ENCODE measurements around the gene IGF2R.
A peak's percentile ranks its signal among the peaks of the same experiment; 100 is the strongest.

IGF2R gene

DNA sequence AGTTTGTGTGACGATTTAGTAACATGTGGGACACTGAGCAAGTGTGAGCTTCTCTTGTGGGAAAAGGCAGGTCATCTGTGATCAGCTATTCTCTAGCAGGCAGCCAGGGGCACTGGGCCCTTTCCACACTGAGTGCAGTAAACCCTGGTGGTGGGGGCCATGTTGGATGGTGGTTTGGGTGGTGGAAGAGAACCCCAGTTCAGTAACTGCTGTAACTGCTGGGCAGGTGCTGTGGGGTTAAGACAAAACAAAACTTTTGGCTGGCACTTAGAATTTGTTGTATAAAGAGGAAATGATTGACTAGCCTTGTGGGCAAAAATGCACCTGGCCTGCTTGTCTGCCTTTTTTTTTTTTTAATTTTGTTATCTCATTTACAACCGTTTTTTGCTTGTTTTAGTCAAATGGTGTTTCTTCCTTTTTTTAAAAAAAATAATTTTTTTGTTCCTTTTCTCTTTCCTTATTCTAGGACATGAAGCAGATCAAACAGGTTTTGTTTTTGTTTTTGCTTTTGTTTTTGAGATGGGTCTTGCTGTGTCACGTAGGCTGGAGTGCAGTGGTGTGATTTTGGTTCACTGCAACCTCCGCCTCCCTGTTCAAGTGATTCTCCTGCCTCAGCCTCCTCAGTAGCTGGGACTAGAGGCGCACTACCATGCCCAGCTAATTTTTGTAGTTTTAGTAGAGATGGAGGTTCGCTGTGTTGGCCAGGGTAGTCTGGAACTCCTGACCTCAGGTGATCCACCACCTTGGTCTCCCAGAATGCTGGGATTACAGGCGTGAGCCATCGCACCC lies 59.8 kb downstream of the IGF2R start:
- DNase-seq, result no peak

DNA sequence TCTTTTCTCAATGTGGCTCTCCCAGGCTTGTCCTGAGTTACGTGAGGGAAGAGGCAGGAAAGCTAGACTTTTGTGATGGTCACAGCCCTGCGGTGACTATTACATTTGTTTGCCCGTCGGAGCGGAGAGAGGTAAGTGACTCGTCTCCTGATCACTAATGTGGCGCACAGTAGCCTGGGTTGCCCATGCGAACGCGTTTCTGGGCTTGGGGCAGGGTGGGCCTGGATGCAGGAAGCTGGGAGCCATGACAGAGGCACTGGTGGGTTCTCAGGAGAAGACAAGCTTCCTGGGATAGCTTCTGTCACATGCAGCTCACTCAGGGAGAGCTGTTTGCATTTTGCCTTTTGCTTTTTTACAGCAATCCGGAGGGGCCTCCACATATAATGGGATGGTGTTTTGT lies 60.6 kb downstream of the IGF2R start:
- DNase-seq, result no peak

DNA sequence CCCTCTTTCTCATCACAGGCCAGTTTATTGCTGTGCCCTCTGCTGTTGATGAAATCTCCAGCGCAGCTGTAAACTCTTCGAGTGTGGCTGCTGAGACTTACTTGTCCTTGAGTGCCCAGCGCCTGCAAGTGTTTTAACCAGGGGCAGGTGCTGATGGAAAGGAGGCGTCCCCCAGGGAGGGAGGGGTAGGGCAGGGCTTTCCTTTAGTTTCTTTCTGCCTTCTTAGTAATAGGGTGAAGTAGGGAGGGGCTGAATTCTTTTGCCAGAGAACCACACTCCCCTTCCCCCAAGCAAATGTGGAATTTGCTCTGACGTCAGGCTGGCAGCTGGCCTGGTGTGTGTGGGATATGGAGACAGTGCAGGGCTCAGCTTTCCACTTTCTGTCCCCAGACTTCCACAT lies 61.2 kb downstream of the IGF2R start:
- peak; percentile 86 for DNase-seq

DNA sequence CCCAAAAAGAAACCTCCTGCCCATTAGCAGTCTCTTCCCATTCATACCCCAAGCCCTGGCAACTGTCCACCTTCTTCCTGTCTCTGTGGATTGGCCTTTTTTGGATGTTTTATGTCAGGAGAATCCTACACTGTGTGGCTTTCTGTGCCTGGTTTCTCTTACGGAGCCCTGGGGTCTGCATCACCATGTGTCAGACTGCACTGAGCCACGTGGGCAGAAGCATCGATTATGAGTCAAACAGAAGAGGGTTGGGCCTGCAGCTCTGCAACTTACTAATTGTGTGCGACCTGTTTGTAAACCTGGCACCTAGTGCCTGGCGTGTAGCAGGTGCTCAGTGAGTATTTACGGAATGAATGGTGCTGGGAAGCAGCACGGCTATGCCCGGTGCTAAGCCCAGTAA lies 62.6 kb downstream of the IGF2R start:
- no peak for DNase-seq

DNA sequence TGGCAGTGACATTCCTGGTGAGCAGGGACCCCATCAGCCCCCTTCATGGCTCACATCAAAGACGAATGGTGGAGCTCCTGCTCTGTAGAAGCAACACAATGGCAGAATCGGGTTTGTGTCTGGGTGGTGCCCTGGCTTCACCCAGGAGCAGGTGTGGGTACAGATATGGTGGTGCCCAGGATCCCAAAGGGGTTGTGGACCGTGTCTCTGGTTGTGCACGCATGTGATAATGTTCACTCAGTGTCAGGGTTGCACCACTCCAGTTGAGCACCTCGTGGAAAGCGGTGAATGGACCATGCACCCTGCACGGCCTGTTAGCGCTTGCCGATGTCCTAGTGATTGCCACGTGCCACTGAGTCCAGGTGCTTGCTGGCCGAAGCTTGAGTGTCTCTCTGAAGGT lies 63.0 kb downstream of the IGF2R start:
- no peak for DNase-seq

DNA sequence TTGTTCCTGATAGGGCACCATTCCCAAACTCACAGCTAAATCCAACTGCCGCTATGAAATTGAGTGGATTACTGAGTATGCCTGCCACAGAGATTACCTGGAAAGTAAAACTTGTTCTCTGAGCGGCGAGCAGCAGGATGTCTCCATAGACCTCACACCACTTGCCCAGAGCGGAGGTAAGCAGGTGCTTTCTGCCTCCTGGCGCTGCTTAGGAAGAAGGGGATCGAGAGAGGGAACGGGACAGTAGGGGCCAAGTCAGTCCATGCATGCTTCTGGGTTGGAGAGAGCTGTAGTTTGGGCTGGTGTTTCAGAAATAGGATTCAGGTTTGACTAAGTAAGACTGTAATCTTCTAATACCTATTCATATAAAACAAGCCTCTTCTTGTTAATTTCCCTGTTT lies 63.7 kb downstream of the IGF2R start:
- DNase-seq, result no peak

DNA sequence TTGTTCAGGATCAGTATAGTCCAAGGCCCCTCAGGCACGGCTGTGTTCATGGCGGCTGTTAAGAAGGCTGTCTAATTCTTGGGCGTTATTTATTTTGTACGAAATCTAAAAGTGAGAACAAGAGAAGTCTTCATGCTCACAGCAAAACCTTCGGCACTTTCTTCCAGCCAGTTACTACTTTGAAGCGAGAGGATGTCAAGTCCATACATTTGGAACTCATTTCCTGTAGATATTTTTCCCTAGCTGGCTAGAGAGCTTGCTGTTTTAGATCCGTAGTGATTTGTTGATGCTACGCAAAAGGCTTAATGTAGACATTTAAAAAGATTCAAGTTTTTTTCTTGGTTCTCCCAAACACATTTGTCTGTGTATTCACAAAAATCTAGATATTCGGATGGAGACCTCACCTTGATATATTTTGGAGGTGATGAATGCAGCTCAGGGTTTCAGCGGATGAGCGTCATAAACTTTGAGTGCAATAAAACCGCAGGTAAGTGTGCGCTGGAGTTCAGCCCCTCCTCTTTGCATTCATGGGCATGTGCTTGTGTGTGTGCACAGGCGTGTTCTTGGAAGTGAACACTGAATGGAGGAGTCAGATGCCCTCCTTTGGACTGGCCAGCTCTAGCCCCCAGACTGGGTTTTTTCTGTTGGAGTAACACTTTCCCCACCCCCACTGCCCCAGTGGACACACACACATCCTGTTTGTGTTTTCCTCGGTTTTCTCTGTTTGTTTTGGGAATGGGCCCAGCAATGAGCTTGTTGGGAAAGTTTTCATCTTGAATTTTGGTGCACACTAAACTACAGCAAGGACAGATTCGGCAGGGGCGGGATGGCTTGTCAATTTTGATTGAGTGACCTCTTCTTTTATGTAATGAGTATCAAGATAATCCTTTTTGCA lies 65.4 kb downstream of the IGF2R start:
- no peak for DNase-seq

DNA sequence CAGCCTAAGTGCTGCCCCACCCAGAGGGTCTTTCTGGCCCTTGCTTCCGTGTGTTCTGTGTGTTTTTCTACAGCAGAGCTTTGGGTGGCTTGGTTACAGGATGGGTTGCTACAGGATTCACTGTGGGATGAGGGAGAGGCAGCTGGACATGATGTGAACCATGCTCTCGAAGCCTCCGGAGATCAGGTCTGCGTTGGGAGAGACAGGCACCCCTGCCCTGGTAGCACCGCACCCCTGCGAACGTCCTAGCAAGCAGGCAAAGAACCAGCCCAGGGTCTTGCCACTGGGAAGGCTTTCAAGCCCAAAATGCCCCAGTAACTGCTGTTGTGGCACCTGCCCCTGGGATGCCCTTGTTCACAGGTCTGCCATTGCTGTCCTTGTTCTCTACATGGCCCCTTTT lies 66.4 kb downstream of the IGF2R start:
- DNase-seq, result no peak

DNA sequence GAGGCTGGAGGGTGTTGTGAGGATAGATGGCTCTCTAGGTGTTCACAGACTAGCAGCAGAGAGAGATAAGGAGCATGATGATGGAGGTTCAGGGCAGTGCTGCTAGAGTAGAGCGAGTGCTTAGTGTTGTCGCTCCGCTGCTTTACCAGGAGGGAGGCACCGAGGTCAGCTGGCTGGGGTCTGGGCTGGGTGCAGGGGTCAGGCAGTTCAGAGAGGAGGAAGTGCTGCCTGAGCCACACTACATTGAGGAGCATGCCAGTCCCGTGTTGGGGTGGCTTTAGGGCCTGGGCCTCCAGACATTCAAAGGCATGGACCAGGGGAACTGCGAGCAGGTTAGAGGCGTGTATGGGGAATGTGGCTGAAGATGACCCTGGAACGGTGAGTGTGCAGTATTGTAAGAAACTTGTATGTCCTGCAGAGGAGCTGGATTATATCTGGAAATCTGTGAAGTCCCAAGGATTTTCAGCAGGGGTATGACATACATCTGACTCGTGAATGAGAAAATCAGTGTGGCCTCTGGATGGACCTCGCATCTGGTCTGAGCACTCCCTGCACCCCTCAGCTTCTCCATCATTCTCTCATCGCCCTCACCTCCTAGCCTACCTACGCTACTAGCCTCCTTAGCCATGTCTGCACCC lies 66.9 kb downstream of the IGF2R start:
- DNase-seq, result no peak

DNA sequence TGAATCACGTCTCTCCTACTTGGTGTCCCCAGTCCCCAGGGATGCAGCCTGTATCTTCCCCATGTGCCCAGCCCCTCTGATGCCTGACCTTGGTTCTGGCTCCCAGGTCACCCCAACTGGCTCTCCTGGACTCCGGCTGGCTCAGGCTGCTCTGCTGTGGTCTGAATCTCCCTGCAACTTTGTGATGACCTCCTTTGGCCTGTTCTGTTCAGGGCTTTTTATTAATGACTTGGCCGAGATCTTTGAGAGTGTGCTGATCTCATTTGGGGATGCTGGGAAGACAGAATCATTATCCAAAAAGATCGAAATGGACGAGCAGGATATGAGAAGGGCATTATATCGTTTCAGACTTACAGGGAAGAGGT lies 67.4 kb downstream of the IGF2R start:
- DNase-seq, result no peak

DNA sequence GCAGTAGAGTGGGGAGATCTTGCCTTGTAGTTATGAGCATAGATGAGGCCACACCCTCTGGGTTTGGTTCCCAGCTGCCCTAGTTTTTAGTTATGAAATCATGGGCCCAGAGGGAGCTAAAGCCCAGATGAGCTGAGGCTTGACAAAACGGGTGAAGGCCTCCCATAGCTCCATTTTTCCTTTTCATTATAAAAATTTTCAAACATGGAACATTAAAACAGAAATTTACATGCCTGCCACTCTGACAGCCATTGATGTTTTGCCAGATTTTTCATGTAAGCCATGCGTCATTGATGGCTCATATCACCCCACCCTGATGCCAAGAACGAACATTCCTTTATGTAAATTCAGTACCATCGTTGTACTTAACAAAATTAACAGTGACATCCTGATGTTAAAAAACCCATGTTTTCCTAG lies 67.9 kb downstream of the IGF2R start:
- DNase-seq, result no peak

DNA sequence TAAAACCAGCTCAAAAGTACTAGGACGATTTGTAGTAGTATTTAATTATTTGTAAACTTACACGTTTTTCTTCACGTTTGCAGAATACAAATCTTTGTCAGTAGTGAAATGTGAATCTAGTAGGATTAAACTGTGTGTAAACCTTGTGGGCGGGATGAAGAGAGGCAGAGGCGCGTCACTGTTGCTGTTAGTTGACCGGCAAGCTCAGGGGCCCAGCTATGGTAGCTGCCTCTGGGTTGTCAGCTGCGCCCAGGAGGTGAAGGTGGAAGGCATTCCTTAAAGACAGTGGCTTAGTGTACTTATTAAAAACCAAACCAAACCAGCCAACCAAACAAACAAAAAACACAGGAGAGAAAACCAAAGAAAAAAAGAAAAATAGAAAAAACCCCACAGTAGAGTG lies 69.6 kb downstream of the IGF2R start:
- DNase-seq, result no peak

DNA sequence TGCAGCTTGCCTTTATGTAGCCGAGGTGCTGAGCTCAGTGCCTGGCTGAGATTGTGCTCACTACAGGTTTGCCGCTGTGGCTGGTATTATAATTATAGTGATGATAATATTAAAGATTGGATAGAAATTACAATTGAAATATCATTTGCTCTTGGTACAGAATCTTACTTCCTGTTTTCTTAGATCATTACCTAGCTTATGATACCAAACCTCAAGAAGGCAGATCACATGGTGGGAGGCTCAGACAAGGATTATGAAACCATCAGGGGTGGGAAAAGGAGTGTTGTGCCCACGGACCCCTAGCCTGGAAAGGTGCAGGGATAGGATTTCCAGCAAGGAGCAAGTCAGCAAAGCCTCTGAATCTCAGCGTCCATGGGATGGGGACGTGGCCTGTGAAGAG lies 70.6 kb downstream of the IGF2R start:
- DNase-seq, result no peak

DNA sequence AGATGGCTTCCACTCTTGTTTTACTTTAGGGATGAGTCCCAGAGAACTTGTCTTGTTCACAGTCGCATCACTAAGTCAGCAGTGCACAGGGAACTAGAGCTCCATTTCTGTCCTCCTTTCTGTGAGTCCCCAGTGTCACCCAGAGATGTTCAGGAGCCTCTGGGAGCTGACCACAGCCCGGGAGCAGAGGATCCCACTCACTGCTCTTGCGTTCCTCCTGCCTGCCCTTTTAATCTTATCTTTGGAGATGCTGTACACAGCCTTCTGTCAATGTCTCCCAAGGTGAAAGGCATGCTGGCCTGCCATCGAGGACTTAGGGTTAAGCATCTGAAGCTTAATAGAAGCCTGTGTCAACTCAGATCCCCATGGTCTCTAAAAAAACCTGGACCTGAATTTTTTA lies 71.2 kb downstream of the IGF2R start:
- DNase-seq, result no peak

DNA sequence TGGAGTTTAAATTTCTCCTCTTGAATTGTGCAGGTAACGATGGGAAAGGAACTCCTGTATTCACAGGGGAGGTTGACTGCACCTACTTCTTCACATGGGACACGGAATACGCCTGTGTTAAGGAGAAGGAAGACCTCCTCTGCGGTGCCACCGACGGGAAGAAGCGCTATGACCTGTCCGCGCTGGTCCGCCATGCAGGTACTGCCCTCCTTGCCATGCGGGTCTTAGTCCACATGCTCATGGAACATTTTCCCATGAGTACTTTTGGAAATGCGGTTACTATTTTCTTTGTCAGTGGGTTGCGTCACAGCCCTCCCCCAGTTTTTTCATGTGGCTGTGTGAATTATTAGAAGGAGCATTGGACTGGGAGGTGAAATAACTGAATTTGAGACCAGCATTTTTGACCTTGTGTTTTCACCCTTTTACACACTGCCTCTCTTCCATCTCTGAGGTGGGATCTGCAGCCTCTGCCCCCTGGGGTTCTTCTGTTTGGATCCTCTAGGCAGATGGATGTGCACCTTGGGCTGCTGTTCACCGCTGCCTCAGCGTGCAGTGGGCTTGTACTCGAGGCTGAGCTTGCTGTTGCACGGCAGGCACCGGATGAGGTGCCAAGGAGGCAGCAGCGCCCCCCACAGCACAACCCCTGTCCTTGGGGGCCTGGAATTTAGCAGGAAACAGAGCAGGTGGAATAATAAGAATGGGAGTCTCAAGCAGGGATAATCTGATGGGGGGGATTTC lies 71.8 kb downstream of the IGF2R start:
- DNase-seq, result no peak

DNA sequence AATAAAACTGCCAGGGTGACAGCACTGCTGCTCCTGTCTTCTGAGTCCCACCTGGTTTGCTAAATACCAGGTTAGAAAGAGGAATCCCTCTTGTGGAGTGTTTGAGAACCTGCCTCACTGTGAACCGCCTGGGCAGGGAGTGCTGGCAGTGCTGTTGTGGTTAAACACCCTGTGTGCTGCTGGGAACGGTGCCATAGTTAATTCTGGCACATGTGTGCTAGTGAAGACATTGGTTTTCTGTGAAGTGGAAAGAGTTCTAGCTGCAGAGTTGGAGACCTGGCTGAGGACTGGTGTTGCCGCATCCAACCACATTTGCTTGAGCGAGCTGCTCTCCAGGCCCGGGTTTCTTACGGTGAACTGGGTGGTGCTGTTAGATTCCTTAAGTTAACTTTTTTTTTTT lies 72.7 kb downstream of the IGF2R start:
- DNase-seq, result no peak

DNA sequence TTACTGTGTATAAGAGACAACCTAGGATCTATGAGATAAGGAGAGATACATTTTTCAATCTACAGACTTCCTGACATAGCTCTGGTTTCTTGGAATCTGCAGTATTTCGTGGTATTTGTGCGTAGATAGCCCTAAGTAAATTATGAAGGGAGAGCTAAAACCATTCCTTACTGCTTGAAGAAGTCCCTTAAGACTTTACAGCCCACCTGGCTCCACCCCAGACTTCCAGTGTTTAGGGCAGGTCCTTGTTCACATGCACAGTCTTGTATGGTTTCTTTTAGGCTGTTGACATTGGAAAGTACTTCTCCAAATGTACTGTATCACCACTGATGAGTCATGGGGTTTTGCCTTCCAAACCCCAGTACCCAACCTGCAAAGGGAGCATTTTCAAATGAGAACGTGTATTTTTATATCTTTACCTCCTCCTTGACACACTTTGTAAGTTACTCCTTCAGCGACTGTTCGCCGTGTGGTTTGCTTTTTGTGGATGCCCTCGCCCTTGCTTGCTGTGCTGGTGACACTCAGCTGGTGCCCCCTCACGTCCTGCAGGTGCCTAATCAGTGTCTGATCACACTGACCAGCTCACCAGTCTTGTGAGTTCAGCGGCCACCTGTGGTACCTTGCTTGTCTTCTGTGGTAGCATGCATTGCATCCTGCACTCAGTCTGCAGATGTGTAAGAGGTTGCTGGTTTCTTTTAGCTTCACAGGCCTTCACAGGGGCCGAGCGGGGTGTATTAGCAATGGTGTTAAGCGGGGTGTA lies 73.3 kb downstream of the IGF2R start:
- no peak for DNase-seq

DNA sequence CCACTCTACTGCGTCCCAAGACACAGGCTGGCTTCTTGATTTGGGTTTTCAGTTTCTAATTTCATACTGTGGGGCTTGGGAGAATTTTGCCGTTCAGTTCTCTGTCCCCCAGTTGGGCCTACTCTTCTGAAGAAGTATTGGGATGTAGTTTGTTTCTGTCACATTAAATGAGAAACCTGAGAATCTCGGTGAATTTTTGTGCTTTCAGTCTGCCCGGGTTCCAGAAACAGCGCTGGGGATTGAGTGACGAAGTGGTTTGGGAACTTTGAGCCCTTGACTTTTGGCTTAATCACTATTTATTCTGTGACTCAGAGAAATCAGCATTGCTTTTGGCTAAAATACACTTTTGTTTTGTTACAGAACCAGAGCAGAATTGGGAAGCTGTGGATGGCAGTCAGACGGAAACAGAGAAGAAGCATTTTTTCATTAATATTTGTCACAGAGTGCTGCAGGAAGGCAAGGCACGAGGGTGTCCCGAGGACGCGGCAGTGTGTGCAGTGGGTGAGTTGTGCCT lies 74.0 kb downstream of the IGF2R start:
- DNase-seq, result no peak

DNA sequence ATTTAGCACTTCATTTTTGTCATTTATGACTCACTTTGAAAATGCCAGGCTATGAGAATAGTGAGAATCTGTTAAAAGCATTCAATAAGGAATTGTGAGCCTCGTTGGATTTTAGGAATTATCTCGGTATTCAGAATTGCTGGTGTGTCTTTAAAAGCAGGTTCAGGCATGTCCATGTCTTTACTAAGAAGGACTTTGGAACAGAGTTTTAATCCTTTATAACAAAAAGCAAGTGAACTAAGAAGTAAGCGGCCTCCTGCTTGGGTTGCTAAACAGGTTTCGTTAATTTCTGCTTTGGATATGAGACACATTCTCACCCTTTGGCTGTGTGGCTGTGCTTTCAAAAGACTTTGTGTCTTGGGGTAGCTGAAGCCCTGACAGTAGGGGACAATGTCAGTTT lies 74.9 kb downstream of the IGF2R start:
- no peak for DNase-seq

DNA sequence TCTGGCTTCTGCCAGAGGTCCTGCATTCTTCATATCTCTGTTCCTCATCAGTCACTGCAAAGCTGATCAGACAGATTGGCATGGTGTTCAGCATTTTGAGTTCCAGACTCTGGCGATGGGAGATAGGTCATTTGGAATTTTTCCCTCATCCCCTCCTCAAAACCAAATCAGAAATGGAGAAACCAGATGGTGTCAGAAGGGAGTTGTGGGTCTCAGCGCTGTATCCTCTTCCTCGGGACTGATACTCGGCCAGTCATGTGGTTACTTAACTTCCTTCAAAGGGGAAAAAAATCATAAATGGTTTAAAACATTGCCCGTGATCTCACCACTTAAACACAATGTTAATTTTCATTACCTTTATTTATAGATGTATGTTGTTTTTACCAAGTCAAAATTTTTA lies 75.8 kb downstream of the IGF2R start:
- no peak for DNase-seq

DNA sequence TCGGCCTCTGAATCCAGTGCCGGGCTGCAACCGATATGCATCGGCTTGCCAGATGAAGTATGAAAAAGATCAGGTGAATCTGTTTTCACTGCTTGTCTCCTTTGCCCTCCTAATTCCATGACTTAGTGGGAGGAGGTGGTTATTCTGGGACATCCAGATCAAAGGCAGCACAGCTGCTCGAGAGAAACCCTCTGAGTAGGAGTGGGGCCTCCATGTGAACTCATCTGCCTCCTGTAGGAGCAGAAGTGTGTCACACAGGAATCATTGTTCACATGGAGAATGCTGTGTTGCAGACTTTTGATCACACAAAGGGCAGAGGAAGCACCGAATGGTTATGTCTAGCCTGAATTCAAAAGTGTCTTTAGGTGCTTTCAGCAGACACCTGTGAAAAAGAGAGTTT lies 79.6 kb downstream of the IGF2R start:
- DNase-seq, result no peak

DNA sequence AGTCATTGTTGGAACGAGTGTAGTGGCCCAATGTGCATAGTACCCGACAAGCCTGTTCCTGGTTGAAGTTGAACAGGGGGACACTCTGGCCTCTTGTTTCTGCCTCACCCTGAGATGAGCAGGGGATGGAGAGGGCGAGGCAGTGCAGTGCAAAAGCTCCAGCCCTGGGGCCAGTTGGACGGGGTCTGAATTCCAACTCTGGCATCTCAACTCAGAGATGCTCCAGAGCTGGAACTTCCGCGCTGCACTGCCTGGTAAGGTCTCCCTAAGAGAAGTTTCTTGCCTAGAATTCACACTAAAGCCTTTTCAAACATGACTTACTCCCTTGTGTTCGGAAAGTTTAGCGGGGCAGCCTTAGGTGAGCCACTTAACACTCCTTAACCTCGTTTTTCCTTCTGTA lies 80.5 kb downstream of the IGF2R start:
- no peak for DNase-seq
